ENCODE measurements around the gene ASIC4.

ASIC4 gene

GRCh38 chr2:219542931-219543595 is 28.8 kb downstream of the ASIC4 start:
- Histone ChIP-seq H4K8ac (ENCODE audit: low read depth, low read length) (no peak overlapping the region), H3K23ac (ENCODE audit: low read depth, low read length, poor library complexity) (peak overlapping the region; percentile 91), H2BK15ac (ENCODE audit: low read length) (peak overlapping the region; percentile 9), H3K9me3 (replicated peaks in 1 of 2; ENCODE audit: control insufficient read depth in 2 of 2, insufficient read depth in 1 of 2, low read depth in 1 of 2, low read length in 2 of 2) (no peaks in the 10 kb centered on the region), H3K79me1 (ENCODE audit: low read depth, low read length) (peaks cover 4% of the 10 kb centered on the region), H2AK5ac (ENCODE audit: low read depth, low read length) (no peak overlapping the region), H3K27ac (replicated peaks; ENCODE audit: low read length) (no peak overlapping the region), H3K4ac (ENCODE audit: low read length) (no peak overlapping the region), H3K4me1 (ENCODE audit: control insufficient read depth in 2 of 2, insufficient read depth in 1 of 2, low read depth in 1 of 2, low read length in 2 of 2) (peaks cover 17 to 19% of the 10 kb centered on the region in 2 donors), H3K4me3 (ENCODE audit: low read length in 2 of 2) (peak overlapping the region; percentile 92 to 96), H2BK120ac (ENCODE audit: low read depth, low read length) (no peak overlapping the region), H4K91ac (ENCODE audit: low read depth, low read length, poor library complexity) (no peak overlapping the region), H2BK5ac (ENCODE audit: low read length) (peak overlapping the region; percentile 53), H3K9ac (ENCODE audit: low read depth, low read length, poor library complexity) (peak overlapping the region; percentile 88), H2AFZ (ENCODE audit: low read length) (peak overlapping the region; percentile 94), H2BK12ac (ENCODE audit: low read length) (no peak overlapping the region), H3K18ac (ENCODE audit: low read length) (peak overlapping the region; percentile 59), H3K27me3 (ENCODE audit: control insufficient read depth in 3 of 3, insufficient read depth in 3 of 3, low read depth in 1 of 3, low read length in 3 of 3) (peaks cover 0 to 16% (median 0%) of the 10 kb centered on the region in 3 experiments), H3K14ac (ENCODE audit: low read length) (no peak overlapping the region), H3K4me2 (ENCODE audit: insufficient read depth, low read length, poor library complexity, severe bottlenecking) (peak overlapping the region; percentile 96), H3K36me3 (replicated peaks in 1 of 2; ENCODE audit: control insufficient read depth in 2 of 2, insufficient read depth in 2 of 2, low read length in 2 of 2) (peaks cover 13 to 41% of the 10 kb centered on the region in 2 donors)
- DNase-seq (ENCODE audit: low spot score) = no peak
- no CpG with 5 or more reads among the region's 66 CpGs for WGBS, 2 donors (ENCODE audit: extremely low coverage in 2 of 2, insufficient read length in 2 of 2, insufficient replicate concordance in 1 of 2)

- H3K23ac ChIP-seq (ENCODE audit: low read depth, low read length, poor library complexity) = peak within 1 kb of the TSS; percentile 91
- peak within 1 kb of the TSS; percentile 9 for H2BK15ac ChIP-seq (ENCODE audit: low read length)
- peak within 1 kb of the TSS; percentile 59 for H3K18ac ChIP-seq (ENCODE audit: low read length)
- H2BK12ac ChIP-seq (ENCODE audit: low read length) = no peak within 1 kb of the TSS
- no peak within 1 kb of the TSS for H2AK5ac ChIP-seq (ENCODE audit: low read depth, low read length)
- H3K27ac ChIP-seq (replicated peaks; ENCODE audit: low read length) = no peak within 1 kb of the TSS
- no peak within 1 kb of the TSS for H4K8ac ChIP-seq (ENCODE audit: low read depth, low read length)
- H2BK120ac ChIP-seq (ENCODE audit: low read depth, low read length) = no peak within 1 kb of the TSS
- peaks cover 0 to 16% (median 0%) of the 10 kb centered on the region in 3 experiments for H3K27me3 ChIP-seq (ENCODE audit: control insufficient read depth in 3 of 3, insufficient read depth in 3 of 3, low read depth in 1 of 3, low read length in 3 of 3)
- no peaks in the 10 kb centered on the region for H3K9me3 ChIP-seq (replicated peaks in 1 of 2; ENCODE audit: control insufficient read depth in 2 of 2, insufficient read depth in 1 of 2, low read depth in 1 of 2, low read length in 2 of 2)
- H4K91ac ChIP-seq (ENCODE audit: low read depth, low read length, poor library complexity) = no peak within 1 kb of the TSS
- peak; percentile 98 for DNase-seq (ENCODE audit: low spot score)
- no CpG with 5 or more reads among the region's 75 CpGs for whole genome bisulfite sequencing, 2 donors (ENCODE audit: extremely low coverage in 2 of 2, insufficient read length in 2 of 2, insufficient replicate concordance in 1 of 2)
- peaks cover 12 to 13% of the 10 kb centered on the region in 2 donors for H3K4me1 ChIP-seq (ENCODE audit: control insufficient read depth in 2 of 2, insufficient read depth in 1 of 2, low read depth in 1 of 2, low read length in 2 of 2)
- H3K79me1 ChIP-seq (ENCODE audit: low read depth, low read length) = peaks cover 4% of the 10 kb centered on the region
- H3K4ac ChIP-seq (ENCODE audit: low read length) = no peak within 1 kb of the TSS
- H2BK5ac ChIP-seq (ENCODE audit: low read length) = peak within 1 kb of the TSS; percentile 53
- peak within 1 kb of the TSS; percentile 96 for H3K4me2 ChIP-seq (ENCODE audit: insufficient read depth, low read length, poor library complexity, severe bottlenecking)
- H3K9ac ChIP-seq (ENCODE audit: low read depth, low read length, poor library complexity) = peak within 1 kb of the TSS; percentile 88
- H3K14ac ChIP-seq (ENCODE audit: low read length) = no peak within 1 kb of the TSS
- peak within 1 kb of the TSS; percentile 92 to 96 for H3K4me3 ChIP-seq (ENCODE audit: low read length in 2 of 2)
- H3K36me3 ChIP-seq (replicated peaks in 1 of 2; ENCODE audit: control insufficient read depth in 2 of 2, insufficient read depth in 2 of 2, low read length in 2 of 2) = peaks cover 13 to 44% of the 10 kb centered on the region in 2 donors
- H2AFZ ChIP-seq (ENCODE audit: low read length) = peak within 1 kb of the TSS; percentile 95
Observed at GRCh38 chr2:219543596-219544358, 29.5 kb downstream of the ASIC4 start, which contains the start of the genes CHPF and TMEM198. Gene CHPF, minus strand, starts transcription at chr2:219543809. Its CDS starts 271 bp downstream, at chr2:219543538. Gene TMEM198, plus strand, starts transcription at chr2:219544028. Its CDS starts 700 bp downstream, at chr2:219544728.

DNA sequence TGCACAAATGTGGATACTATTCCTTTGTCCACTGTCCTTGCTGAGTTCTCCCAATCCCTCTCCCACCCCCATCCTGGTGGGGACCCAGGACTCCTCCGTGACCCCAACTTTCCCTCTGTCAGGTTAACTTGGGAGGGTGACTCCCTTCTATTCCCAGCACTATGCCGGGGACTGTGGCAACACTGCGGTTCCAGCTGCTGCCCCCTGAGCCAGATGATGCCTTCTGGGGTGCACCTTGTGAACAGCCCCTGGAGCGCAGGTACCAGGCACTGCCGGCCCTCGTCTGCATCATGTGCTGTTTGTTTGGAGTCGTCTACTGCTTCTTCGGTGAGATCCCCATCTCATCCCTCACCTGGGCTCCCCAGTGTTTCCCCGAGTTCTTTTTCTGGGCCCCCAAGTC is 30.3 kb downstream of the ASIC4 start:
- no peak overlapping the region for H3K27ac ChIP-seq (replicated peaks; ENCODE audit: low read length)
- DNase-seq (ENCODE audit: low spot score) = no peak
- peak overlapping the region; percentile 78 to 92 for H3K4me3 ChIP-seq (ENCODE audit: low read length in 2 of 2)
- no peak overlapping the region for H2BK15ac ChIP-seq (ENCODE audit: low read length)
- peaks cover 0 to 16% (median 0%) of the 10 kb centered on the region in 3 experiments for H3K27me3 ChIP-seq (ENCODE audit: control insufficient read depth in 3 of 3, insufficient read depth in 3 of 3, low read depth in 1 of 3, low read length in 3 of 3)
- peaks cover 8 to 13% of the 10 kb centered on the region in 2 donors for H3K4me1 ChIP-seq (ENCODE audit: control insufficient read depth in 2 of 2, insufficient read depth in 1 of 2, low read depth in 1 of 2, low read length in 2 of 2)
- no peak overlapping the region for H2BK12ac ChIP-seq (ENCODE audit: low read length)
- H3K79me1 ChIP-seq (ENCODE audit: low read depth, low read length) = peaks cover 4% of the 10 kb centered on the region
- no peak overlapping the region for H4K91ac ChIP-seq (ENCODE audit: low read depth, low read length, poor library complexity)
- no peak overlapping the region for H2AK5ac ChIP-seq (ENCODE audit: low read depth, low read length)
- peak overlapping the region; percentile 39 for H2BK5ac ChIP-seq (ENCODE audit: low read length)
- no peaks in the 10 kb centered on the region for H3K9me3 ChIP-seq (replicated peaks in 1 of 2; ENCODE audit: control insufficient read depth in 2 of 2, insufficient read depth in 1 of 2, low read depth in 1 of 2, low read length in 2 of 2)
- H3K9ac ChIP-seq (ENCODE audit: low read depth, low read length, poor library complexity) = no peak overlapping the region
- H3K4me2 ChIP-seq (ENCODE audit: insufficient read depth, low read length, poor library complexity, severe bottlenecking) = peak overlapping the region; percentile 96
- H2BK120ac ChIP-seq (ENCODE audit: low read depth, low read length) = no peak overlapping the region
- WGBS, 2 donors (ENCODE audit: extremely low coverage in 2 of 2, insufficient read length in 2 of 2, insufficient replicate concordance in 1 of 2) = no CpG with 5 or more reads among the region's 9 CpGs
- H3K23ac ChIP-seq (ENCODE audit: low read depth, low read length, poor library complexity) = peak overlapping the region; percentile 73
- no peak overlapping the region for H3K18ac ChIP-seq (ENCODE audit: low read length)
- H2AFZ ChIP-seq (ENCODE audit: low read length) = peak overlapping the region; percentile 95
- H3K14ac ChIP-seq (ENCODE audit: low read length) = no peak overlapping the region
- H3K36me3 ChIP-seq (replicated peaks in 1 of 2; ENCODE audit: control insufficient read depth in 2 of 2, insufficient read depth in 2 of 2, low read length in 2 of 2) = peaks cover 9 to 42% of the 10 kb centered on the region in 2 donors
- no peak overlapping the region for H4K8ac ChIP-seq (ENCODE audit: low read depth, low read length)
- H3K4ac ChIP-seq (ENCODE audit: low read length) = no peak overlapping the region
